ENCODE data around the gene NUP42. TPM values are rescaled to one million over a fixed set of nuclear protein-coding genes. Genes with fewer than 3 reads are reported as not detected.

NUP42 gene
- total RNA-seq, 1 donor from 2014 or later: 36.9 TPM

GRCh38 chr7:23232966-23233365, 51.1 kb downstream of the NUP42 start:
- H3K79me2 ChIP-seq (ENCODE audit: insufficient read depth, low read length): no peaks in the 10 kb centered on the region
- no peak for TF ChIP-seq CTCF (IDR thresholded peaks at IDR 0.05; ENCODE audit: insufficient read depth, low read depth, low read length)
- TF ChIP-seq EZH2 (IDR thresholded peaks at IDR 0.05; ENCODE audit: insufficient read depth, low read length): no peak
- H3K4me1 ChIP-seq (ENCODE audit: insufficient read depth, low read length): no peaks in the 10 kb centered on the region
- peaks cover 4% of the 10 kb centered on the region for H3K9me3 ChIP-seq (ENCODE audit: insufficient read depth, low read depth, low read length)
- no peaks in the 10 kb centered on the region for H3K27me3 ChIP-seq (ENCODE audit: insufficient read depth, low read length)
- no peak overlapping the region for H3K9ac ChIP-seq (ENCODE audit: low read length)
- peaks cover 2% of the 10 kb centered on the region for H3K9me3 Mint-ChIP-seq (ENCODE audit: unreplicated experiment)
- H2AFZ ChIP-seq (ENCODE audit: low read depth, low read length): no peak overlapping the region
- H3K27me3 Mint-ChIP-seq (ENCODE audit: low read depth, unreplicated experiment): no peaks in the 10 kb centered on the region
- no peaks in the 10 kb centered on the region for H3K36me3 ChIP-seq (ENCODE audit: insufficient read depth, low read length)
- H3K4me2 ChIP-seq (ENCODE audit: low read length): no peak overlapping the region
- no peaks in the 10 kb centered on the region for H4K20me1 ChIP-seq (ENCODE audit: insufficient read depth, low read length)
- H3K4me1 Mint-ChIP-seq (ENCODE audit: low read depth, unreplicated experiment): no peaks in the 10 kb centered on the region
- H3K27ac ChIP-seq (ENCODE audit: low read depth, low read length): no peak overlapping the region
- H3K4me3 Mint-ChIP-seq (ENCODE audit: unreplicated experiment): no peak overlapping the region
- no peak for FAIRE-seq
- H3K4me3 ChIP-seq (ENCODE audit: insufficient read depth, low read depth, low read length): no peak overlapping the region
- no peak overlapping the region for H3K27ac Mint-ChIP-seq (ENCODE audit: unreplicated experiment)
- DNase-seq (ENCODE audit: low read depth): no peak
- no peaks in the 10 kb centered on the region for H3K36me3 Mint-ChIP-seq (ENCODE audit: low read depth, unreplicated experiment)

GRCh38 chr7:23234569-23235296, 52.9 kb downstream of the NUP42 start:
- Mint-ChIP-seq H3K27me3 (ENCODE audit: low read depth, unreplicated experiment) (no peaks in the 10 kb centered on the region), H3K36me3 (ENCODE audit: low read depth, unreplicated experiment) (no peaks in the 10 kb centered on the region), H3K4me3 (ENCODE audit: unreplicated experiment) (no peak overlapping the region), H3K4me1 (ENCODE audit: low read depth, unreplicated experiment) (no peaks in the 10 kb centered on the region), H3K9me3 (ENCODE audit: unreplicated experiment) (peaks cover 2% of the 10 kb centered on the region), H3K27ac (ENCODE audit: unreplicated experiment) (no peak overlapping the region)
- H3K9me3 ChIP-seq (ENCODE audit: insufficient read depth, low read depth, low read length): no peaks in the 10 kb centered on the region
- H3K4me3 ChIP-seq (ENCODE audit: insufficient read depth, low read depth, low read length): no peak overlapping the region
- H3K27me3 ChIP-seq (ENCODE audit: insufficient read depth, low read length): no peaks in the 10 kb centered on the region
- H3K9ac ChIP-seq (ENCODE audit: low read length): no peak overlapping the region
- no peak overlapping the region for H2AFZ ChIP-seq (ENCODE audit: low read depth, low read length)
- FAIRE-seq: no peak
- no peak for TF ChIP-seq EZH2 (IDR thresholded peaks at IDR 0.05; ENCODE audit: insufficient read depth, low read length)
- no peak for TF ChIP-seq CTCF (IDR thresholded peaks at IDR 0.05; ENCODE audit: insufficient read depth, low read depth, low read length)
- no peaks in the 10 kb centered on the region for H3K36me3 ChIP-seq (ENCODE audit: insufficient read depth, low read length)
- H3K4me2 ChIP-seq (ENCODE audit: low read length): no peak overlapping the region
- no peaks in the 10 kb centered on the region for H4K20me1 ChIP-seq (ENCODE audit: insufficient read depth, low read length)
- no peaks in the 10 kb centered on the region for H3K79me2 ChIP-seq (ENCODE audit: insufficient read depth, low read length)
- H3K4me1 ChIP-seq (ENCODE audit: insufficient read depth, low read length): no peaks in the 10 kb centered on the region
- DNase-seq (ENCODE audit: low read depth): no peak
- H3K27ac ChIP-seq (ENCODE audit: low read depth, low read length): no peak overlapping the region

- Mint-ChIP-seq H3K36me3 (ENCODE audit: low read depth, unreplicated experiment) (no peaks in the 10 kb centered on the region), H3K4me3 (ENCODE audit: unreplicated experiment) (no peak overlapping the region)
These were observed 54.0 kb downstream of the NUP42 start for GRCh38 chr7:23235813-23236221.

More at GRCh38 chr7:23235813-23236221, 54.0 kb downstream of the NUP42 start:
- Histone ChIP-seq H3K9ac (ENCODE audit: low read length) (no peak overlapping the region), H3K9me3 (ENCODE audit: insufficient read depth, low read depth, low read length) (no peaks in the 10 kb centered on the region), H3K4me2 (ENCODE audit: low read length) (no peak overlapping the region), H4K20me1 (ENCODE audit: insufficient read depth, low read length) (no peaks in the 10 kb centered on the region), H3K4me1 (ENCODE audit: insufficient read depth, low read length) (no peaks in the 10 kb centered on the region), H3K79me2 (ENCODE audit: insufficient read depth, low read length) (no peaks in the 10 kb centered on the region), H3K4me3 (ENCODE audit: insufficient read depth, low read depth, low read length) (no peak overlapping the region), H3K36me3 (ENCODE audit: insufficient read depth, low read length) (no peaks in the 10 kb centered on the region), H2AFZ (ENCODE audit: low read depth, low read length) (no peak overlapping the region), H3K27me3 (ENCODE audit: insufficient read depth, low read length) (no peaks in the 10 kb centered on the region), H3K27ac (ENCODE audit: low read depth, low read length) (no peak overlapping the region)
- DNase-seq (ENCODE audit: low read depth) (peak; percentile 48), FAIRE-seq (no peak)
- Mint-ChIP-seq H3K27ac (ENCODE audit: unreplicated experiment) (no peak overlapping the region), H3K4me1 (ENCODE audit: low read depth, unreplicated experiment) (no peaks in the 10 kb centered on the region), H3K9me3 (ENCODE audit: unreplicated experiment) (peaks cover 2% of the 10 kb centered on the region), H3K27me3 (ENCODE audit: low read depth, unreplicated experiment) (no peaks in the 10 kb centered on the region)
- TF ChIP-seq EZH2 (IDR thresholded peaks at IDR 0.05; ENCODE audit: insufficient read depth, low read length) (no peak), CTCF (IDR thresholded peaks at IDR 0.05; ENCODE audit: insufficient read depth, low read depth, low read length) (no peak)
